Measurements from ENCODE around the gene MYH10.

The MYH10 gene

DNA sequence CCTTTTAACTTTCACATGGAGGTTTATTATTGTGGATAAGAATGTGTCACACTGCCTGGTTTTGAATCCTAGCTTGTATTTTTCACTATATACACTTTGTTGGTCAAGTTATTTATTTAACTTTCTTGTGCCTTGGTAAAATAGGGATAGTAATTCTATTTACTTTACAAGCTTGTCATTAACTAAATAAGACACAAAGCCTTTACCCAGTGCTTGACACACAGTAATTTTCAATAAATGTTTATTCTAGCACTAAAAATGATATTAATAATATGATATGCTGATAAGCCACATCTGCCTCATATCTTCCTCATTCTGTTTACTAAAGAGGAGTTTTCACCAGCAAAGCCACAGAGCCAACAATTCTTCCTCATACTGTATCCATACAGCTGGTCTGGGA, 27.8 kb downstream of the MYH10 start:
- in situ Hi-C loops (cut with MboI; ENCODE audit: low pct_unique_long_range_greater_than_20kb, low sequenced_read_pairs, unreplicated experiment): no loop called here
- no peak for DNase-seq (ENCODE audit: low spot score)

GRCh38 chr17:8599351-8600011, 31.0 kb downstream of the MYH10 start:
- no peak for DNase-seq (ENCODE audit: low spot score)
- in situ Hi-C loops (cut with MboI; ENCODE audit: low pct_unique_long_range_greater_than_20kb, low sequenced_read_pairs, unreplicated experiment): no loop called here
- TF ChIP-seq CTCF (IDR thresholded peaks at IDR 0.05; ENCODE audit: extremely low read depth, insufficient read depth, missing control alignments): no peak

More for the DNA sequence above, 27.8 kb downstream of the MYH10 start:
- no peak for TF ChIP-seq CTCF (IDR thresholded peaks at IDR 0.05; ENCODE audit: extremely low read depth, insufficient read depth, missing control alignments)

GRCh38 chr17:8598913-8599312, 31.6 kb downstream of the MYH10 start:
- in situ Hi-C loops (cut with MboI; ENCODE audit: low pct_unique_long_range_greater_than_20kb, low sequenced_read_pairs, unreplicated experiment): no loop called here
- no peak for TF ChIP-seq CTCF (IDR thresholded peaks at IDR 0.05; ENCODE audit: extremely low read depth, insufficient read depth, missing control alignments)
- no peak for DNase-seq (ENCODE audit: low spot score)

DNA sequence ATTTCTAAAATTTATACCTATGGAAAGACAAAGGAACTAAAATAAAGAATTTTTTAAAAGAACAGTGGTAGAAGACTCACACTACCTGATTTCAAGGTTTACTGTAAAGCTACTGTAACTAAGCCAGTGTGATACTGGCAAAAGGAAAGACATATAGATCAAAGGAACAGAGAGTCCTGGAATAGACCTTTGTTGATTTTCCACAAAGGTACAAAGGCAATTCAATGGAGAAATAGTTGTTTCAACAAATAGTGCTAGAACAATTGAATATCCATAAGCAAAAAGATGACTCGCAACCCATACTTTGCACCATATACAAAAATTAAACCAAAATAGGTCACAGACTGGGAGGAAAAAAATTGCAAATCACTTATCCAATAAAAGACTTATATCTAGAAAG, 36.7 kb downstream of the MYH10 start:
- no peak for TF ChIP-seq CTCF (IDR thresholded peaks at IDR 0.05; ENCODE audit: extremely low read depth, insufficient read depth, missing control alignments)
- no peak for DNase-seq (ENCODE audit: low spot score)
- in situ Hi-C loops (cut with MboI; ENCODE audit: low pct_unique_long_range_greater_than_20kb, low sequenced_read_pairs, unreplicated experiment): no loop called here

- in situ Hi-C loops (cut with MboI; ENCODE audit: low pct_unique_long_range_greater_than_20kb, low sequenced_read_pairs, unreplicated experiment): no loop called here
- no peak for DNase-seq (ENCODE audit: low spot score)
- TF ChIP-seq CTCF (IDR thresholded peaks at IDR 0.05; ENCODE audit: extremely low read depth, insufficient read depth, missing control alignments): no peak
These were observed 37.2 kb downstream of the MYH10 start for GRCh38 chr17:8593276-8593675.

GRCh38 chr17:8588877-8589554, 41.5 kb downstream of the MYH10 start:
- no peak for DNase-seq (ENCODE audit: low spot score)
- TF ChIP-seq CTCF (IDR thresholded peaks at IDR 0.05; ENCODE audit: extremely low read depth, insufficient read depth, missing control alignments): no peak
- in situ Hi-C loops (cut with MboI; ENCODE audit: low pct_unique_long_range_greater_than_20kb, low sequenced_read_pairs, unreplicated experiment): no loop called here

Data from GM13977 (cell line).